ENCODE measurements around the gene ADCY2.

ADCY2 gene

GRCh38 chr5:7784683-7785380 lies 388.9 kb downstream of the ADCY2 start:
- DNase-seq (ENCODE audit: low read depth): no peak

GRCh38 chr5:7787770-7788169 lies 391.8 kb downstream of the ADCY2 start:
- no peak for DNase-seq (ENCODE audit: low read depth)

- no peak for DNase-seq (ENCODE audit: low read depth)
Measured at GRCh38 chr5:7789567-7789966, 393.6 kb downstream of the ADCY2 start.

GRCh38 chr5:7793895-7794294 lies 398.0 kb downstream of the ADCY2 start:
- DNase-seq (ENCODE audit: low read depth): no peak

GRCh38 chr5:7794311-7794710 lies 398.4 kb downstream of the ADCY2 start:
- DNase-seq (ENCODE audit: low read depth): no peak

GRCh38 chr5:7794823-7795222 lies 398.9 kb downstream of the ADCY2 start:
- no peak for DNase-seq (ENCODE audit: low read depth)

GRCh38 chr5:7795306-7795705 lies 399.4 kb downstream of the ADCY2 start:
- no peak for DNase-seq (ENCODE audit: low read depth)

- DNase-seq (ENCODE audit: low read depth): no peak
Measured at GRCh38 chr5:7801891-7802614, 406.1 kb downstream of the ADCY2 start.

- DNase-seq (ENCODE audit: low read depth): no peak
Measured at GRCh38 chr5:7802855-7803254, 406.9 kb downstream of the ADCY2 start.

- DNase-seq (ENCODE audit: low read depth): no peak
Measured at GRCh38 chr5:7803937-7804336, 408.0 kb downstream of the ADCY2 start.

- no peak for DNase-seq (ENCODE audit: low read depth)
Measured at GRCh38 chr5:7805379-7805778, 409.4 kb downstream of the ADCY2 start.

- no peak for DNase-seq (ENCODE audit: low read depth)
Measured at GRCh38 chr5:7808998-7809397, 413.1 kb downstream of the ADCY2 start.

- no peak for DNase-seq (ENCODE audit: low read depth)
Measured at GRCh38 chr5:7811715-7812114, 415.8 kb downstream of the ADCY2 start.

- no peak for DNase-seq (ENCODE audit: low read depth)
Measured at GRCh38 chr5:7813007-7813406, 417.1 kb downstream of the ADCY2 start.

GRCh38 chr5:7813576-7813975 lies 417.6 kb downstream of the ADCY2 start:
- no peak for DNase-seq (ENCODE audit: low read depth)

GRCh38 chr5:7814816-7815215 lies 418.9 kb downstream of the ADCY2 start:
- no peak for DNase-seq (ENCODE audit: low read depth)

GRCh38 chr5:7815892-7816534 lies 420.1 kb downstream of the ADCY2 start:
- peak; percentile 36 for DNase-seq (ENCODE audit: low read depth)

GRCh38 chr5:7816535-7816901 lies 420.6 kb downstream of the ADCY2 start:
- DNase-seq (ENCODE audit: low read depth): no peak

- DNase-seq (ENCODE audit: low read depth): no peak
Measured at GRCh38 chr5:7822449-7822848, 426.5 kb downstream of the ADCY2 start.

GRCh38 chr5:7823594-7823993 lies 427.7 kb downstream of the ADCY2 start:
- no peak for DNase-seq (ENCODE audit: low read depth)

GRCh38 chr5:7824995-7825394 lies 429.1 kb downstream of the ADCY2 start:
- no peak for DNase-seq (ENCODE audit: low read depth)

- DNase-seq (ENCODE audit: low read depth): no peak
Measured at GRCh38 chr5:7825630-7826029, 429.7 kb downstream of the ADCY2 start.

- DNase-seq (ENCODE audit: low read depth): peak; percentile 17
Measured at GRCh38 chr5:7827610-7828009, 431.7 kb downstream of the ADCY2 start.
